ENCODE results near the gene HOXB2.

Gene HOXB2

GRCh38 chr17:48561884-48562810, 17.2 kb upstream of the HOXB2 start (continued):
- no peak for TF ChIP-seq KLF9 (tag by site-specific recombination; IDR thresholded peaks at IDR 0.05; ENCODE audit: low read depth)

- H3K4me1 ChIP-seq (ENCODE audit: control insufficient read depth, insufficient read depth, low read length), result peaks cover 81% of the 10 kb centered on the region
- H3K36me3 ChIP-seq (ENCODE audit: control insufficient read depth in 2 of 2, insufficient read depth in 1 of 2, low read length in 2 of 2), result peaks cover 13 to 47% of the 10 kb centered on the region in 2 experiments
- no peak overlapping the region for H3K4me3 ChIP-seq (ENCODE audit: low read depth, low read length)
- POLR2A ChIA-PET, result interaction anchor here (0.6 to 1.0 kb wide), 3 partner anchors 14 to 23 kb away, joined by 3 to 4 read pairs (median 3); no protein-coding TSS in a partner anchor
- CTCF ChIA-PET, result interaction anchor here (0.6 to 1.8 kb wide), 8 partner anchors 15 to 252 kb away, joined by 3 to 5 read pairs (median 3); no protein-coding TSS in a partner anchor
- H3K27ac ChIP-seq (ENCODE audit: extremely low read depth, low read depth, low read length), result peak overlapping the region; percentile 27; the same call in 1 of the 2 replicates
- no peaks in the 10 kb centered on the region for H3K9me3 ChIP-seq (ENCODE audit: control insufficient read depth, insufficient read depth, low read depth, low read length)
- no peak for TF ChIP-seq ZSCAN23 (tag by site-specific recombination; IDR thresholded peaks at IDR 0.05)
- no peak for TF ChIP-seq ZNF701 (tag by site-specific recombination; IDR thresholded peaks at IDR 0.05)
- no peak for TF ChIP-seq BCL11A (tag by site-specific recombination; IDR thresholded peaks at IDR 0.05; ENCODE audit: low read depth)
- no peak for TF ChIP-seq ZNF704 (tag by site-specific recombination; IDR thresholded peaks at IDR 0.05)
- no peak; the same call in 1 of the 2 replicates for TF ChIP-seq ZBTB8A (tag by site-specific recombination; IDR thresholded peaks at IDR 0.05)
- TF ChIP-seq EGR2 (tag by site-specific recombination; IDR thresholded peaks at IDR 0.05; ENCODE audit: low read depth), result 0 out of 2 replicates have a peak, but pooled peaks have one; percentile 9
- TF ChIP-seq ZNF600 (tag by site-specific recombination; IDR thresholded peaks at IDR 0.05), result peak; percentile 58
- no peak for TF ChIP-seq ZNF133 (tag by site-specific recombination; IDR thresholded peaks at IDR 0.05)
- no peak for TF ChIP-seq ZNF221 (tag by site-specific recombination; IDR thresholded peaks at IDR 0.05; ENCODE audit: borderline replicate concordance)
- TF ChIP-seq ZNF311 (tag by site-specific recombination; IDR thresholded peaks at IDR 0.05; ENCODE audit: borderline replicate concordance), result no peak
- no peak for TF ChIP-seq ZEB2 (tag by site-specific recombination; IDR thresholded peaks at IDR 0.05)
- no peak for TF ChIP-seq ZNF521 (tag by site-specific recombination; IDR thresholded peaks at IDR 0.05)
- TF ChIP-seq KLF8 (tag by site-specific recombination; IDR thresholded peaks at IDR 0.05), result no peak
- no peak for TF ChIP-seq INSM2 (tag by site-specific recombination; IDR thresholded peaks at IDR 0.05)
- no peak for TF ChIP-seq ZNF513 (tag by site-specific recombination; IDR thresholded peaks at IDR 0.05)
- TF ChIP-seq PATZ1 (tag by site-specific recombination; IDR thresholded peaks at IDR 0.05), result 0 out of 2 replicates have a peak, but pooled peaks have one; percentile 10
- TF ChIP-seq WT1 (tag by site-specific recombination; IDR thresholded peaks at IDR 0.05), result no peak
- TF ChIP-seq OSR2 (tag by site-specific recombination; IDR thresholded peaks at IDR 0.05), result peak; percentile 7; the same call in 1 of the 2 replicates
- TF ChIP-seq ZSCAN30 (tag by site-specific recombination; IDR thresholded peaks at IDR 0.05), result no peak
- TF ChIP-seq MZF1 (tag by site-specific recombination; IDR thresholded peaks at IDR 0.05; ENCODE audit: borderline replicate concordance), result no peak
- TF ChIP-seq ZNF530 (tag by site-specific recombination; IDR thresholded peaks at IDR 0.05; ENCODE audit: low read depth), result no peak
- peak; percentile 39; the same call in 1 of the 2 replicates for TF ChIP-seq ZBTB17 (tag by site-specific recombination; IDR thresholded peaks at IDR 0.05)
- TF ChIP-seq GLIS1 (tag by site-specific recombination; IDR thresholded peaks at IDR 0.05), result no peak
- TF ChIP-seq KLF9 (tag by site-specific recombination; IDR thresholded peaks at IDR 0.05; ENCODE audit: low read depth), result no peak
- no peak for TF ChIP-seq KLF7 (tag by site-specific recombination; IDR thresholded peaks at IDR 0.05; ENCODE audit: borderline replicate concordance)
- TF ChIP-seq ZNF571 (tag by site-specific recombination; IDR thresholded peaks at IDR 0.05), result no peak
These were observed 15.2 kb upstream of the HOXB2 start for GRCh38 chr17:48559840-48560817.
